ENCODE data around the gene DGLUCY. TPM values are rescaled to one million over a fixed set of nuclear protein-coding genes. Genes with fewer than 3 reads are reported as not detected.
A peak's percentile ranks its signal among the peaks of the same experiment; 100 is the strongest.

The DGLUCY gene
- total and polyA plus RNA-seq, 4 donors: 17.9 to 58.1 (median 24.9) TPM

GRCh38 chr14:91229743-91230200 is 115.9 kb downstream of the DGLUCY start:
- DNase-seq (ENCODE audit: low spot score): no peak
- H3K27me3 ChIP-seq (ENCODE audit: control insufficient read depth in 4 of 4, insufficient read depth in 4 of 4, low read length in 3 of 4): no peaks in the 10 kb centered on the region
- H3K4me3 ChIP-seq (ENCODE audit: low read depth in 1 of 3, low read length in 3 of 3): no peak overlapping the region
- H3K27ac ChIP-seq (ENCODE audit: low read depth in 1 of 2, low read length in 2 of 2): no peak overlapping the region
- H3K9me3 ChIP-seq (ENCODE audit: control insufficient read depth in 4 of 4, low read length in 3 of 4): peaks cover 0 to 5% (median 2%) of the 10 kb centered on the region in 4 donors
- TF ChIP-seq FOXA2 (IDR thresholded peaks at IDR 0.05) (no peak), HNF4A (conservative IDR thresholded peaks at IDR 0.05) (no peak), RAD21 (IDR thresholded peaks at IDR 0.05) (no peak), YY1 (IDR thresholded peaks at IDR 0.05) (no peak)
- TF ChIP-seq, protein P1, sequence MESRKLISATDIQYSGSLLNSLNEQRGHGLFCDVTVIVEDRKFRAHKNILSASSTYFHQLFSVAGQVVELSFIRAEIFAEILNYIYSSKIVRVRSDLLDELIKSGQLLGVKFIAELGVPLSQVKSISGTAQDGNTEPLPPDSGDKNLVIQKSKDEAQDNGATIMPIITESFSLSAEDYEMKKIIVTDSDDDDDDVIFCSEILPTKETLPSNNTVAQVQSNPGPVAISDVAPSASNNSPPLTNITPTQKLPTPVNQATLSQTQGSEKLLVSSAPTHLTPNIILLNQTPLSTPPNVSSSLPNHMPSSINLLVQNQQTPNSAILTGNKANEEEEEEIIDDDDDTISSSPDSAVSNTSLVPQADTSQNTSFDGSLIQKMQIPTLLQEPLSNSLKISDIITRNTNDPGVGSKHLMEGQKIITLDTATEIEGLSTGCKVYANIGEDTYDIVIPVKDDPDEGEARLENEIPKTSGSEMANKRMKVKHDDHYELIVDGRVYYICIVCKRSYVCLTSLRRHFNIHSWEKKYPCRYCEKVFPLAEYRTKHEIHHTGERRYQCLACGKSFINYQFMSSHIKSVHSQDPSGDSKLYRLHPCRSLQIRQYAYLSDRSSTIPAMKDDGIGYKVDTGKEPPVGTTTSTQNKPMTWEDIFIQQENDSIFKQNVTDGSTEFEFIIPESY (IDR thresholded peaks at IDR 0.05): no peak
- TF ChIP-seq, protein P2, sequence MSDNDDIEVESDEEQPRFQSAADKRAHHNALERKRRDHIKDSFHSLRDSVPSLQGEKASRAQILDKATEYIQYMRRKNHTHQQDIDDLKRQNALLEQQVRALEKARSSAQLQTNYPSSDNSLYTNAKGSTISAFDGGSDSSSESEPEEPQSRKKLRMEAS (IDR thresholded peaks at IDR 0.05): no peak
- WGBS: 76% methylated on average over 6 of the region's 6 CpGs
- H3K36me3 ChIP-seq (ENCODE audit: control insufficient read depth in 4 of 4, insufficient read depth in 3 of 4, low read depth in 1 of 4, low read length in 3 of 4): peaks cover under 1 to 17% (median 7%) of the 10 kb centered on the region in 4 donors
- no peak overlapping the region for H3K9ac ChIP-seq (ENCODE audit: low read depth in 1 of 2, low read length in 2 of 2)
- no peaks in the 10 kb centered on the region for H3K4me1 ChIP-seq (ENCODE audit: control insufficient read depth in 4 of 4, insufficient read depth in 4 of 4, low read length in 3 of 4)

DNA sequence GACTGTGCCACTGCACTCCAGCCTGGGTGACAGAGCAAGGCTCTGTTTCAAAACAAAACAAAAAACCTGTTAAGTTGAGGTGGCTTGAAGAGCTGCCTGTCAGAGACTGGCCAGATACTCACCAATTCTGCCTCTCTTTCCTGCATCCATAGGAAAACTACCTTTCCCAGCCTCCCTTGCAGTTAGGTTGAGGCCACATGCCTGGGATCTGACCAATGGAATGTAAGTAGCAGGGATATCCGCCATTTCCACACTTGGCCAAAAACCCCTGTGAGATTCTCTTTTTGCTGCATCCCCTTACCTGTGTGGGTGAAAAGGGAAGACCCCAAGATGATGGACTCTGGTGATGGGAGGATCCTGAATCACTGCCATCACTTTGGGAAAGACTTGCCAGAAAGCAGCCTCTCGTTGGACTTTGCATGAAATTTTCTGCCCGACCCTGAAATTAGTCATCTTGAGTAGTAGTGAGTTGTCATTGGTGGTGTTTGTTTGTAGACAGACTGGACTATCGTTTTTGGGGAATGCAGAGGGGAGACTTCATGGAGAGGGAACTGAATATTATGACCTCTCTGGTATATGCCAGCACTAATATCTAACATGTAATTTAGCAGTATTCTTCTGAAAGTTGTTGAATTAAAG is 116.6 kb downstream of the DGLUCY start:
- Histone ChIP-seq H3K4me1 (ENCODE audit: control insufficient read depth in 4 of 4, insufficient read depth in 4 of 4, low read length in 3 of 4) (no peaks in the 10 kb centered on the region), H3K9ac (ENCODE audit: low read depth in 1 of 2, low read length in 2 of 2) (no peak overlapping the region), H3K9me3 (ENCODE audit: control insufficient read depth in 4 of 4, low read length in 3 of 4) (peaks cover 0 to 5% (median 2%) of the 10 kb centered on the region in 4 donors), H3K4me3 (ENCODE audit: low read depth in 1 of 3, low read length in 3 of 3) (no peak overlapping the region), H3K36me3 (ENCODE audit: control insufficient read depth in 4 of 4, insufficient read depth in 3 of 4, low read depth in 1 of 4, low read length in 3 of 4) (peaks cover 0 to 11% (median 2%) of the 10 kb centered on the region in 4 donors), H3K27me3 (ENCODE audit: control insufficient read depth in 4 of 4, insufficient read depth in 4 of 4, low read length in 3 of 4) (no peaks in the 10 kb centered on the region), H3K27ac (ENCODE audit: low read depth in 1 of 2, low read length in 2 of 2) (no peak overlapping the region)
- no peak for TF ChIP-seq RXRA (IDR thresholded peaks at IDR 0.05)
- no peak for TF ChIP-seq FOXA1 (IDR thresholded peaks at IDR 0.05)
- no peak for TF ChIP-seq NR2F2 (IDR thresholded peaks at IDR 0.05)
- no peak for TF ChIP-seq GABPA (IDR thresholded peaks at IDR 0.05 in 1 of 2, conservative IDR thresholded peaks at IDR 0.05 in 1 of 2)
- TF ChIP-seq, protein P2 (IDR thresholded peaks at IDR 0.05): no peak
- DNase-seq (ENCODE audit: low spot score): no peak
- WGBS: 89% methylated on average over 4 of the region's 4 CpGs

DNA sequence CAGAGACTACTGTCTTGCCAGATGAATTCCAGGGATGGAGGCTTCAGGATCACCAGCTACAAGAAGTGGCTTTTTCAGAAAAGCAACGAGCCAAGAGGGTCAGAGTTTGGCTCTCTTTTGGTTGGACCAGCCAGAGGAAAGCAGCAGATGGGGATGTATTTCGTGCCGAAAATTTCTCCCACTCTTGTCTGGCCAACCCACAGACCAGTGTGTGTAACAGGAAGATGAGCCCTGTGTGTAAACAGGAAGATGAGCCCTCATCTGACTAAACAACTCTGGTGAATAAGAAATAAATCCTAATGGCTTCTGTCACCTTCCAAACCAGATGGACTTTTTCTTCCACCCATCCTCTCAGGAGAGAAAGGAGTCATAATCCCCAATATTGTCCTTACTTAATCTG is 117.6 kb downstream of the DGLUCY start:
- Histone ChIP-seq H3K4me1 (ENCODE audit: control insufficient read depth in 4 of 4, insufficient read depth in 4 of 4, low read length in 3 of 4) (no peaks in the 10 kb centered on the region), H3K4me3 (ENCODE audit: low read depth in 1 of 3, low read length in 3 of 3) (no peak overlapping the region), H3K9me3 (ENCODE audit: control insufficient read depth in 4 of 4, low read length in 3 of 4) (peaks cover 0 to 5% (median 2%) of the 10 kb centered on the region in 4 donors), H3K36me3 (ENCODE audit: control insufficient read depth in 4 of 4, insufficient read depth in 3 of 4, low read depth in 1 of 4, low read length in 3 of 4) (peaks cover 0 to 11% (median 2%) of the 10 kb centered on the region in 4 donors), H3K27ac (ENCODE audit: low read depth in 1 of 2, low read length in 2 of 2) (peak overlapping the region in 1 of 2 donors; percentile 25), H3K27me3 (ENCODE audit: control insufficient read depth in 4 of 4, insufficient read depth in 4 of 4, low read length in 3 of 4) (no peaks in the 10 kb centered on the region), H3K9ac (ENCODE audit: low read depth in 1 of 2, low read length in 2 of 2) (no peak overlapping the region)
- no peak for DNase-seq (ENCODE audit: low spot score)
- TF ChIP-seq, protein P3, sequence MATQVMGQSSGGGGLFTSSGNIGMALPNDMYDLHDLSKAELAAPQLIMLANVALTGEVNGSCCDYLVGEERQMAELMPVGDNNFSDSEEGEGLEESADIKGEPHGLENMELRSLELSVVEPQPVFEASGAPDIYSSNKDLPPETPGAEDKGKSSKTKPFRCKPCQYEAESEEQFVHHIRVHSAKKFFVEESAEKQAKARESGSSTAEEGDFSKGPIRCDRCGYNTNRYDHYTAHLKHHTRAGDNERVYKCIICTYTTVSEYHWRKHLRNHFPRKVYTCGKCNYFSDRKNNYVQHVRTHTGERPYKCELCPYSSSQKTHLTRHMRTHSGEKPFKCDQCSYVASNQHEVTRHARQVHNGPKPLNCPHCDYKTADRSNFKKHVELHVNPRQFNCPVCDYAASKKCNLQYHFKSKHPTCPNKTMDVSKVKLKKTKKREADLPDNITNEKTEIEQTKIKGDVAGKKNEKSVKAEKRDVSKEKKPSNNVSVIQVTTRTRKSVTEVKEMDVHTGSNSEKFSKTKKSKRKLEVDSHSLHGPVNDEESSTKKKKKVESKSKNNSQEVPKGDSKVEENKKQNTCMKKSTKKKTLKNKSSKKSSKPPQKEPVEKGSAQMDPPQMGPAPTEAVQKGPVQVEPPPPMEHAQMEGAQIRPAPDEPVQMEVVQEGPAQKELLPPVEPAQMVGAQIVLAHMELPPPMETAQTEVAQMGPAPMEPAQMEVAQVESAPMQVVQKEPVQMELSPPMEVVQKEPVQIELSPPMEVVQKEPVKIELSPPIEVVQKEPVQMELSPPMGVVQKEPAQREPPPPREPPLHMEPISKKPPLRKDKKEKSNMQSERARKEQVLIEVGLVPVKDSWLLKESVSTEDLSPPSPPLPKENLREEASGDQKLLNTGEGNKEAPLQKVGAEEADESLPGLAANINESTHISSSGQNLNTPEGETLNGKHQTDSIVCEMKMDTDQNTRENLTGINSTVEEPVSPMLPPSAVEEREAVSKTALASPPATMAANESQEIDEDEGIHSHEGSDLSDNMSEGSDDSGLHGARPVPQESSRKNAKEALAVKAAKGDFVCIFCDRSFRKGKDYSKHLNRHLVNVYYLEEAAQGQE (IDR thresholded peaks at IDR 0.05): no peak
- WGBS: 69% methylated on average over 3 of the region's 3 CpGs

Data from liver (tissue), 9 donors.